ENCODE measurements around the gene P2RX4.

DNA sequence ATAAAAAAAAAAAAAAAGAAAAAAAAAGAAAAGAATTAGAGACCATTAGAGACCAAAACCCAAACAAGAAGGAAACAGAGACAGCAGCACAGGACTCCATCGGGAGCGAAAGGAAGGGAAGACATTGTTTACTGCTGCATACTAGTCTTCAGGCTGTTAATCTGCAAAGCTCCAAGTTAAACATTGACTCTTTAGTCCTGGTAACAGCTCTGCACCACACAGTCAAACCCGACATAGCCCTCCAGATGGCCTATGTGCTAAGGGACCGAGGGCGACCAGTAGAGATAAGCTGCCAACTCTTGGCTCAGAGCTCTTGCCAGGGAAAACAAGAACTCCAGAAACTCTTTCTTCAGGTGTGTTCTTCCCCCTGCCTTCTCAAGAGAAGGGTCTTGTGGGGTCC, 7.8 kb downstream of the P2RX4 start:
- TF ChIP-seq CTCF (IDR thresholded peaks at IDR 0.05; ENCODE audit: control extremely low read depth in 1 of 3, insufficient read depth in 1 of 3, low read depth in 1 of 3, low read length in 3 of 3) (no peak), POLR2A (IDR thresholded peaks at IDR 0.05; ENCODE audit: control extremely low read depth in 1 of 2, low read depth in 2 of 2, low read length in 2 of 2) (no peak), POLR2AphosphoS5 (IDR thresholded peaks at IDR 0.05; ENCODE audit: low read depth, low read length) (no peak), CBX8 (IDR thresholded peaks at IDR 0.05; ENCODE audit: borderline replicate concordance, low read depth, low read length) (no peak), RXRA (IDR thresholded peaks at IDR 0.05; ENCODE audit: insufficient read depth, low read depth, low read length) (no peak), JUN (IDR thresholded peaks at IDR 0.05; ENCODE audit: low read depth, low read length) (no peak)
